ENCODE measurements around the gene AGAP1. TPM values are rescaled to one million over a fixed set of nuclear protein-coding genes. Genes with fewer than 3 reads are reported as not detected.

AGAP1 gene
- total RNA-seq, 1 donor from 2014 or later: 10.5 TPM

DNA sequence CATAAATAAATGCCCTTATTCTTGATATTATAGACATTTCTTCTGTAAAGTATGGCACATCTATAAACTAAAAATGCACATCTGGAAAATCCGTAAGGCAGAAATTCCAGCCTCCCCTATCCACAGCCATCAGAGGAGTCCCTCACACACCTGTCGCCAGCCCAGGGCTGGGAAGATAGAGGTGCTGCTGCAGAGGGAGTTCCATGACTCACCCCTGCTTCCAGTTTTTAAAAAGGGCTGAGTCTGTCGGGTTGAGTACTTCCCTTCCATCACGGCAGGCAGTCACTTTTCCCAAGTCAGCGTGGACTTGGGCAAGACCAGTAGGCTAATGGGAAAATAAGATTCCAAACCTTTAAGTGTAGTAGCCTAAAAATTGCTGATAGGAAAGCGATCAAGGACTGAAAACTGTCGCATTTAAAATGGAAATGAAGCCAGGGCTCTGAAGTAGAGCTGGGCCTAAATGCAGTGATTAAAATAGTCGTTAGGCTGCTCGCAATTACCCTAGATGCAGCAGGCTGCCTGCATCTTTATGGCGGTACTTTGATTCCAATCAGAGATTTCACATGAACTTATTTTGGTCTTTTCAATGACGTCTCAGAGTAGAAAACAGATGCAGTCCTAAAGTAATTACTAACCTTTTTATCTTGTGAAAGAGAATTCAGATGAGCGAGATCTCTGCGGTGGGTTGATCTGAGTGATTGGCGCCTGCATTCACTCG is 280.5 kb downstream of the AGAP1 start:
- ATAC-seq (no peak), DNase-seq (ENCODE audit: low spot score) (no peak)

DNA sequence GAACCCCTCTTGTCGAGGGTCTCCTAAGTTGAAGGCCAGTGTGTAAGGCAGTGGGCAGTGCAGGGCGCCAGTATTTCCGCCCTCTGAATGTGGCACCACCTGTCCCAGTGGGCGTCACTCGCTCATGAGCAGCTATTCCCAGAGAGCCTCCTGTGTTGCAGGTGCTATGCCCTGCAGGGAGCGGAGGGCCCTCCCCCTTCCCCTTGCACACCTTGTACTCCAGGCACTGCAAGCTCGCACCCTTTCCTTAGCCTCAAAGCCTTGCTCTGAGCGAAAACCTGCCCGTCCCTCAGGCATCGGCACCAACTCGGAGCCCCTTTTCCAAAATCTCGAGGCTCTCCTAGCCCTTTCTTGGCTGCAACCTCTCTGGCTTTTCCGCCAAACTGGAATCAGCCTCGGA is 282.7 kb downstream of the AGAP1 start:
- DNase-seq (ENCODE audit: low spot score) (no peak), ATAC-seq (no peak)

DNA sequence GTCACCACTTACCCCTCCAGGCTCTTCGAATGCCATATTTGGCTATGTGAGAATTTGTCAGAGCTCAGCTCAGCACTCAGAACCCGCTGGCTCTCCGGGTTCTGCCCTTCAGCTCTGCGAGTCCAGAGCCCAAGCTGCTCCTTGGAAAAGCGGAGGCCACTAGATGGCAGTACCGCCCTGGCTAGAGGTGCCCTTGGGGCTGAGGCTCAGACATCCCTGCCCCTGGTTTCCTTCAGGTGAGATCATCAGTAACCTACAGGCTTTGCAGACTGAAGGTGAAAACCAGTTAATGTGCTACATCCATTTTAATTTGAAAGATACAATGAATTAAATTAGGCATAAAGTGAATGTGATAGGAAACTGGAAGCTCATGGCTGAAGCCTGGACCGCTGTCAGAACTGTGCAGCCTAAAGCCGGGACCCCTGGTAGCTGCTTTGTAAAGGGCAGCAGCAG is 285.6 kb downstream of the AGAP1 start:
- ATAC-seq: peak; percentile 98

DNA sequence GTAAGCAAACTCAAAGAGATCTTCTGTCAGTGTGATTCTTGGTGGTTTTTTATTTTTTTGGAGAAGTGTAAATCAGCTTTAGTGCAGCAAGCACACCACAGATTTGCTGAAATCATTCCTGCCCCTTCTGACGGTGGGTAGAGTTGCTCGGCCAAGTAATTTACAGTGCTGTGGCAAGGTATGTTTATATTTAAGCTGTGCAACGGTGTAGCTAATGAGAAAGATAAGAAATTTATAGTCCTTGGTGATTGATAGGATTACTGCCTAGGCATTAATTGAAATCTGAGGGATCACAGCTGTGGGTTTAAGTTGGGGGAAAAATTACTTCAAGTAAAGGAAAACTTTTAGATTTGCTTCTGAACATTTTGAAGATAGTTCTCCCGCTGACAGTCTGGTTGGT is 286.6 kb downstream of the AGAP1 start:
- ATAC-seq (no peak), DNase-seq (ENCODE audit: low spot score) (no peak)

More for the DNA sequence above, 285.6 kb downstream of the AGAP1 start:
- peak; percentile 72 for DNase-seq (ENCODE audit: low spot score)

DNA sequence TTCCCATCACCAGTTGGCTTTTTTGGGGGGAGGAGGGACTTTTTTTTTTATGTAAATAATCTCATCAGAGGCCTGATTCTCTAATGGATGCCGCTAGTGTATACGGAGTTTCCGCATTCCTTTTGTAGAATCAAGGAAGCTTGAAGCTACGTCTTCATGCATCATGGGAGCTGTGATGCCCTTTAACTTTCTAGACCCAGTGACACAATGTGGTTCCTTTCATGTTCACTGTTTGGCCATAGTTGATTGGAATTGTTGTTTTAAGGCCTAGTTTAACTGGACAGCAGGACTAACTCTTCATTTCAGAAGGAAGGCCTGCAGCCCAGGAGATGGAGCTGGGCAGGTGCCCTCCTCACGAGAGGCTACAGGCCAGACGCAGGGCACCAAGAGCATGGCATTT is 287.9 kb downstream of the AGAP1 start:
- no peak for DNase-seq (ENCODE audit: low spot score)
- no peak for ATAC-seq

DNA sequence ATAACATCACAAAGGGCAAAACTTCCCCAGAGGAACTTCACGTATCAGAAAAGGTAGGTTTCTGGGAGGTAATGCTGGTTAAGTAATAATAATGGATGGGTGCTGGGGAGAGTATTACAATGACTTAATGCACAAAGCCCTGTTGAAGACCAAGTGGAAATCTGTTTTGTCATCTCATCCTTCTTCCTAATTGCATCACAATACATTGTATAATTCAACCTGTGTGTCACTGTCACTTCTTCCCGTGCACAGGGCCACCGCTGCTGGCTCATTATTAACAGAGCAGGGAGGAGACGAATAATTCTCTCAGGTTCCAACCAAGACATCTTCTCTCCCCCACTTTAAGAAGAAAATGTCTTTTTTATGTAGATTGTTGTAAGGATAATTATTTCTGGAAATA is 290.9 kb downstream of the AGAP1 start:
- ATAC-seq (no peak), DNase-seq (ENCODE audit: low spot score) (no peak)

DNA sequence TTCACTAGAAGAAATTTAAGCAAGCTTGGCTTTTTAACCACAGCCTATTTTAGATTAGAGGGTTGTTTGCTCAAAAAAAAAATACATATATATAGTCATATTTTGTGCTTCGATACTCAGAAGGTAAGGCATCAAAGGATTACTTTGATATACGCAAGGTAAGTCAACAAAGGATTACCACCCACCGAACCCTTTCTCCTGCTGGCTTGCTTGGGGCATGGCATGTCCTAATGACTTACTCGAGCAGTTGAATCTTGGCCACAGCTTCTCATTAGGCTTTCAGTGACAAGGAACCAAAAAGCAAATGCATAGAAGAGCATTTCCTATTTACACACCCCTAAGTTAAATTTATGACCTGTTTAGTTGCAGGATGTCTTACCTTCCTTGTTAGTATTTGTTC is 295.7 kb downstream of the AGAP1 start:
- ATAC-seq (no peak), DNase-seq (ENCODE audit: low spot score) (no peak)

DNA sequence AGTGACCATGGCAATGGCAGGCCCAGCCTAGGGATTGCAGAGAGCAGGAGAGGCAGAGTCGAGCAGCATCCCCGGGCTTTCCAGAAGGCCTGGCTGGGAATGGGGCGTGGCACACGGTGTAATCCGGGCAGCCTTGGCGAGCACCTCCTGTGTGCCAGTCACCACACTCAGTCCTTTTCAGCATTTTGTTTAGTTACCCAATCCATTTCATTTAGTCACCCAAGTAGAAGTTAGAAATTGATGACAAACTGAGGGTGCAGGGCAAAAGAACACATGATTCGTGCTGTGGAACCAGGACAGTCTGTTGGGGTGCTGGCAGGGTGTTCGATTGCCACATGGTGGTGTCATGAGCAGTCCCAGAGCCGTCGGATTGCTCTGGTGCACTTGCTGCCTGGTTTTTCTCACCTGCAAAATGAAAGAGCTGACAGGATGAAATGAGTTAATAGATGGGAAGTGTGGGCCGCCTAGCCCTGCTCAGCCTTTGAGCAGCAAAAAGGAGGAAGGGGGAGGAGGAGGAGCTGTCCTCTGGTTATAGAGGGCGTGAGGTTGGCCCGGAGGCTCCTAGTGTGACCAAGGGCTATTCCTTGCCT is 299.4 kb downstream of the AGAP1 start:
- DNase-seq (ENCODE audit: low spot score): no peak
- ATAC-seq: peak; percentile 57

DNA sequence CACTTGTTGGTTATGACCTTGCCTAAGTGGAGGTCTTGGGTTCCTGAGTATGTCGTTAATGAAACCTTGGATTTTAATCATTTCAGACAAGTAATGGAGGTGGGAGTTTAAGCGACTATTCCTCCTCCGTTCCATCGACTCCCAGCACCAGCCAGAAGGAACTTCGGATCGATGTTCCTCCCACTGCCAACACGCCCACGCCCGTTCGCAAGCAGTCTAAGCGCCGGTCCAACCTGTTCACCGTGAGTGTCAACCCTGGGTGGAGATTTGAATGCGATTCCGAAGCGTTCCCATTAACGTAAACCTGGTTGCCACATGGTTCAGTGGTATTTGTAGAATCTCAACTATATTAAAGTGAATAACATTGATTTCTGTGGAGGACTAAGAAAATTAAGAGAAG is 305.4 kb downstream of the AGAP1 start:
- no peak for ATAC-seq
- no peak for DNase-seq (ENCODE audit: low spot score)

DNA sequence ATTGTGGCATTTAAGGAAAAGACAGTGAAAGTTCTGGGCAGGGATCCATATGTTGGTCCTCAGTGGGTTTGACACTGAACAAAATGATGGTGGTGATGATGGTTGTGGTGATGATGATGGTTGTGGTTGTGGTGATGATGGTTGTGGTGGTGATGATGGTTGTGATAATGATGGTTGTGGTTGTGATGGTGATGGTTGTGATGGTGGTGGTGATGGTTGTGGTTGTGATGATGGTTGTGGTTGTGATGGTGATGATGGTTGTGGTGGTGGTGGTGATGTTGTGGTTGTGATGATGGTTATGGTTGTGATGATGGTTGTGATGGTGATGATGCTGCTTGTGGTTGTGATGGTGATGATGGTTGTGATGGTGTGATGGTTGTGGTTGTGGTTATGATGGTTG is 308.7 kb downstream of the AGAP1 start:
- ATAC-seq: no peak
- DNase-seq (ENCODE audit: low spot score): no peak

DNA sequence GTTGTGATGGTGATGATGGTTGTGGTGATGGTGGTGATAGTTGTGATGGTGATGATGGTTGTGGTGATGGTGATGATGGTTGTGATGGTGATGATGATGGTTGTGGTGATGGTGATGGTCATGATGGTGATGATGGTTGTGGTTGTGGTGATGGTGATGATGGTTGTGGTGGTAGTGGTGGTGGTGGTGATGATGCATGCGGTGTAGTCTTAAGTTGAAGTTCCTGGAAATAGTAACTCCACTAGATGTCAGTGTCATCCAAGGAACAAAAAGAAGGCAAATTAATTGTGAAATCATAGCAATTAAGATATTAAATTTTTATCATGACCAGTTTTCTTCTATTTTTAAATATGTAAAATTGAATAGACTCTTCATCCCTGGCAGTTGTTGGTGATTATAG is 309.2 kb downstream of the AGAP1 start:
- ATAC-seq (no peak), DNase-seq (ENCODE audit: low spot score) (no peak)

DNA sequence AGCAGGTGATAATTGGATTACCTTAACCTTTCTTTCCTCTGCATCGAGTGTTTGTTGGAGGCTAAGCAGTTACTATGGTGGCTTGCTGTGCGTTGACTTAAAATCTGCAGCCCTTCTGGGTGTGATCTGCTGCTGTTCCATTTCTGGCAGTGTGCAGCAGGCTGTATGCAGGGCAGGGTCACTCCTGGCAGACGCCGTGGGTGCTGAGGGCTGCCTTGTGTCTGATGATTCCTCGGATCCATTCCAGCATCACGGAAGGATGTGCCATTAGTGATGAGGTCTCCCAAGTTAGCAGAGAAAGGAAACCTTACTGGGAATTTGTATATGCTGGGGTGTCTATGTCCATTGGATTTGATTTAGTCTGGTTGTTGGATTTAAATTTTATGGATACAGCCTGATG is 310.8 kb downstream of the AGAP1 start:
- DNase-seq (ENCODE audit: low spot score): no peak
- ATAC-seq: no peak

DNA sequence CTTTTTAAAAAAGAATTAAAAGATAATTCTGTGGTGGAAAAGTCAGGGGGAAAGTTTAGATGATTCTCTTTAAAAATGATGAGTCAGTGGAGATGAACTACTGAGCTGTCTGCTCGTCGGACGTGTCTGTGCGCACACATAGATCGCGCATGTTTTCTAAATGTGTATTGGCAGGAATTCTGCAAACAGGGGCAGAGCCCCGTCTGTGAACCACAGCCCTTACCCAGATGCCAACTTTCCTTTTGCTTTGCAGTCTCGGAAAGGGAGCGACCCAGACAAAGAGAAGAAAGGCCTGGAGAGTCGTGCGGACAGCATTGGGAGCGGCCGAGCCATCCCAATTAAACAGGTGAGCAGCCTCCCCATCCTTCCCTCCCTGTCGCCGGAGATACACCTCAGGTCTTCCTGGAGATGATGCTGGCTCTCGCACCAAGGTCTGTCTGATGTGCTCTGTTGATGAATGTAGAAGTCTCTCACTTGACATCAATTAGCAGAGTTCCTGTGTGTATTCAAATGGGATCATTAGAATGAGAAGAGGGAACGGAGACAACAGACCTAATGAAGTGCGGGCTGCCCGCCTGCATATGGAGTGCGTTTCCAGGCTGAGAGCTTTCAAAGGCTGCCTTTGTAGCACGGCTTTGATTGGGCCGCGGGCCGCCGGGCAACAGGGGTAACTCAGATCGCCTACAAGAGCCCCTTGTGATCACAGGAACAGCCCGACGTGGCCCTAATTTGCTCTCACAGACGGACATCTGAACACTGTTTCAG is 313.3 kb downstream of the AGAP1 start:
- no peak for ATAC-seq

DNA sequence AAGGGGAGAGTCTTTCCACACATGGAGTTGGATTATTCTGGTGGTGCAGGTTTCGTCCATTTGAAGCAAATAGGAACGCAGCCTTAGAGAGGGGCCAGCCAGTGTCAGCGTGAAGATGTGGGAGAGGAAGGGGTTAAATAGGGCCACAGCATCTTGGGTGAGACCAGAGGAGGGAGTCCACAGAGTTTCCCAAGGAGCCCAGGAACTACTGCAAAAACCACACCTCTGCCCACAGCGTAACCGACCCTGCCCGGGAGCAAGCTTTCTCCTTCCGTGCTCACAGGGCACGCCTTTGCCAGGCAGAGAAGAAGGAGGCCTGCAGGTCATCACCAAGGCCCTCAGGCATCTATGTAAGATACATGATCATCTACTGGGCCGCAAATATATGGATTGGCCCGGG is 314.5 kb downstream of the AGAP1 start:
- ATAC-seq (no peak), DNase-seq (ENCODE audit: low spot score) (no peak)

More for the DNA sequence above, 313.3 kb downstream of the AGAP1 start:
- DNase-seq (ENCODE audit: low spot score): no peak

DNA sequence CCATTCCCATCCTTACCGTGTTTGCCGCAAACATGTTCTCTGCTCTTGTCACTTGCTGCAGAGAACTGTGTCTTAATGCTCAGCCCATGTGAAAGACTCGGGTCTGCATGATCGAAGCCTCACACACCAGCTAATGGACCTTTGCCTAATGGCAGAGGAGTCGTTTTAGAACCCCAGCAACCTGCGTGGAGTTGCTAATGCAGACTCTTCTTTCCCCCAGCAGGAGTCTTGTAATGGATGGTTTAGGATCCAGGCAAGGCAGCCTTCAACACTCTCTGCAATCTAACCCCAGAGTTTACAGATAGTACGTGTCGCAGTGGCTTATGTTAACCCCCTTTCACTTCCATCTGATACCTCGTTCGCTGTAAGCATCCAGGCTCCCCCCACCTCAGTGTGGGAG is 316.4 kb downstream of the AGAP1 start:
- ATAC-seq (no peak), DNase-seq (ENCODE audit: low spot score) (no peak)

DNA sequence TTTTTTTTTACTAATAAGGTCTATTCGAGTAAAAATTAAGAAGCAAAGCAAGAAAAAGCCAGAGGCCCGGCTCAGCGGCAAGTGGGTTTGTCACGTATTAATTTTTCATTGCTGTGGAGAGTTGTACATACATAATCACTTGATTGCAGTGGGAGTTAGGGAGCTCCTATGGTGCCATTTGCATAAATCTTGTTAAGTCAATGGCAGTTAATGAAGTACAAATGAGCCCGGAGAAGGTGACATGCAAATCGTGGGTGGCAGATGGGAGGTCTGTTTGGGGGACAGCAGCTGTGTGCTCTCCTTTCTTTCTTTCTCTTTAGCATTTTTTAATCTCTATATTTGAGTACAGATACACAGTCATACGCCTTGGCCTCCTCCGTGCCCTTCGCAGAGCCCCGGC is 317.0 kb downstream of the AGAP1 start:
- DNase-seq (ENCODE audit: low spot score): no peak
- ATAC-seq: no peak

DNA sequence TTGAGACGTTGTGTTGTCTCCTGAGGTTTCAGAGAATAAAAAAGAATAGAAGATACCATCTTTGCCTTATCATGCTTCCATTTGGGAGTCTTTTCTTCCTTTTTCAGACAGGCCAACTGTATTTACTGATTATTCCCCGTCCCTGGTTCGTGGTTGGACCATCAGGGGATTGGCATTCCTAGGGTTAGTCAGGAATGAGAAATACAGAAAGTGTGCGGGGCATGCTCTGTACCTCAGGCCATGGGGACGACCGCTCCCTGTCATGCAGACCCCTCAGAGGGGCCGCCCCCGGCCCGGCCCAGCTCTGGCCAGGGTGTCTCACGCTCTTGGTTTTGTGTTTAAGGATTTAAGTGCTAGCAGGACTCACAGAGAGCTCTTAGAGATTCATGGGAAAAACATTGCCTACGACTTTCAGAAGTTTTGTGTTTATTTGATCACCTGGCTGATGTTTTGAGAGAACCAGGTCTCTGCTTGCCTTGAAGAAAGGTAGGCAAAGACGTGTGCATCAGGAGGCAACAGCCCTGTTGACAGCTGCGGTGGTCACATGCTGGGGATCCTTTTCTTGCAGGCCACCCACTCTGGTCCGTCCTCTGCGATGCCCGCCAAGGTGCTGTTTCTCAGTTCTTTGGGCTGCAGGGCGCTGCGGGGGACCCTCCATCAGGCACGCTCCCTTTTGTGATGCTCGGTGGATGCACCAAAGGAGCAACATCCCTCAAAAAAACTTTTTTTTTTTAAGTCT is 317.8 kb downstream of the AGAP1 start:
- no peak for ATAC-seq
- no peak for DNase-seq (ENCODE audit: low spot score)

DNA sequence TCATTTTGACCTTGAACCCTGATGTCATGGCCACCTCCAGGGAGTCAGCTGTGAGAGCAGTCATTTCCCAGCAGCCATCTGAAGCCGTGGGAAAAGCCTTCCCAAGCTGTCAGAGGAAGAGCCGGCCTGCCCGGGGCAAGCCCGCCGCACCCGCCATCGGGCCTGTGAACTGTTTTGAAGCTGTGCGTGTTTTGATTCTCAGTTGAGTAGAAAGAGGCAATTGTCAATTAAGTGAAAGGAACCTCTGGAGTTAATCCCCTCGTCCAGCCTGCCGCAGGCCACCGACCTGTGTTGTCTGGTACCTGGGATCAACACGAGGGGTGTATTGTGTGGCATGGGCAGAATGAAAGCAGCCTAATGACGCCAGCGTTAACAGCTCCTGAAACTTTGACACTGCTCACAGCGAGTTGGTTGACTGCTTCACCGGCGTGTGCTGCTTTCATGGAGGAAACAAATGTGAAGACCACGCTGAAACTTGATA is 318.4 kb downstream of the AGAP1 start:
- no peak for DNase-seq (ENCODE audit: low spot score)

DNA sequence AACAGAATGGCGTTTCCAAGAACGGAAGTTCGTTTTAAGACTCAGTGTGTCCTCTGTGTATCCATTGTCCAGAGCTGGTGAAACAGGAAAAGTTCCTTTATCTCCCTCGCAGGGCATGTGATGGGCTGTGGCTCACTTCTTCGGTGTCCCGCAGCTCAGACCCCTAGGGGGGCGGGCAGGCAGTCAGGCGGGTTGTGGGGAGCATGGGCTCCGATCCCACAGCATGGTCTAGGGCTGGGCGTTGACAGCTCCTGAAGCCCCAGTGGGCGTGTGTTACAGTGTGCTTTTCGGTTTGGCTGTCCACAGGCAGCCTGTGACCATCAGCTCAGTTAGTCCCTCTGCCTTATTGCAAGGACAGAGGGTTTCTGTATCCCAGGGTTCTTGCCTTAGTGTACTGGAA is 319.6 kb downstream of the AGAP1 start:
- no peak for ATAC-seq
- DNase-seq (ENCODE audit: low spot score): no peak

More for the DNA sequence above, 318.4 kb downstream of the AGAP1 start:
- no peak for ATAC-seq

DNA sequence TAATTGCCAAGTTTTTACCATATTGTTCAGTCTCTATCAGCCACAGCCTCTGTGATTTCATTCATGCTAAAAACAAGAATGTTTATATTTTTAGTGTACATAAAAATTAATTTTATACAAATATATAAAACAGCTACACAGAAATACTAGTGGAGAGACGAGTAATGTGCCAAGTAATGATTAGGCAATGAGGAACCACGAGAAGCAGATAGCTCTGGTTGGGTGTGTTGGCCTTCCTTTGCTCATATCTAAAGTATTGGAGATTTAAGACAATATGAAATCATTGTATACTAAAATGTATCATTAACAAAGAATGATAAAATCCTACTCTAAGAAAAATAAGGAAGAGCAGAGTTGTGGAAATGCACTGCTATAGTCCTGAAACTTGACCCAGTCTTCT is 326.7 kb downstream of the AGAP1 start:
- ATAC-seq (no peak), DNase-seq (ENCODE audit: low spot score) (no peak)

DNA sequence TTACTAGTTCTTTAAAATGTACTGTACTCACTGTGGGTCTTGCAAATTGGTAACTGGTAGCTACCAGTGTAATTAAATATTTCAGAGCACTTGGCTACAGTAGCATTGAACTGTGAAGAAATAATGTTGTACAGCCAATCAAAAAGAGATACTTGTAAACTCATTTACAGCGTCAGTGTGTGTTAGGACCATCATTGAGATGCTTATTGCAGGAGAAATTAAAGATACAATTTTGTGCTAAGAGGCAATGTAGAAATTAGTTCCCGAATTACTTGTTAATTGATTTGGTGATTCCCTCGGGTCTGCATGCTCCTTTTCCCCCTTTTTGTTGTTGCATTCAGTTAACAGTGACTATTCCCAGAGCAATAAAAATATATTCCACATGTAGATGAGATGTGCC is 330.5 kb downstream of the AGAP1 start:
- ATAC-seq (no peak), DNase-seq (ENCODE audit: low spot score) (no peak)

All from left lobe of liver (tissue), 2 donors.